HepG2 (cell line): ENCODE measurements around the gene ST7L. TPM values are rescaled to one million over a fixed set of nuclear protein-coding genes. Genes with fewer than 3 reads are reported as not detected.

Source experiments
- FOXC1 ChIP-seq: sonication (generic); formaldehyde crosslinking; IDR thresholded peaks from 2 replicates; pipeline ENCODE4 v1.8.0; 2022; ENCODE audit warnings: mild to moderate bottlenecking, missing genetic modification reagents, borderline replicate concordance
- GZF1 ChIP-seq: sonication (generic); formaldehyde crosslinking; IDR thresholded peaks from 2 replicates; pipeline ENCODE4 v1.5.1; 2020; ENCODE audit warnings: mild to moderate bottlenecking, missing genetic modification reagents
- KMT2A ChIP-seq: sonication (generic); formaldehyde crosslinking; IDR thresholded peaks from 2 replicates; pipeline ENCODE4 v1.4.0; 2020; ENCODE audit warnings: missing genetic modification reagents
- NFIB ChIP-seq: sonication (generic); formaldehyde crosslinking; IDR thresholded peaks from 2 replicates; pipeline ENCODE4 v1.9.0; 2021; ENCODE audit warnings: missing genetic modification reagents, mild to moderate bottlenecking, borderline replicate concordance
- RCOR2 ChIP-seq: IDR thresholded peaks from 2 replicates; pipeline ENCODE4 v1.6.1; 2016; ENCODE audit warnings: missing biosample characterization, missing genetic modification reagents
- TBX3 ChIP-seq: fragments of 450-650 bp; IDR thresholded peaks from 2 replicates; pipeline ENCODE4 v1.6.1; 2017; ENCODE audit warnings: antibody characterized with exemption, mild to moderate bottlenecking, inconsistent platforms, borderline replicate concordance
- TEAD2 ChIP-seq: sonication (generic); formaldehyde crosslinking; IDR thresholded peaks from 2 replicates; pipeline ENCODE4 v1.9.0; 2021; ENCODE audit warnings: missing genetic modification reagents
- TGIF2 ChIP-seq: IDR thresholded peaks from 2 replicates; pipeline ENCODE4 v1.6.1; 2016; ENCODE audit warnings: control low read depth, missing compliant biosample characterization
- YEATS2 ChIP-seq: sonication (generic); formaldehyde crosslinking; IDR thresholded peaks from 2 replicates; pipeline ENCODE4 v1.4.0; 2020; ENCODE audit warnings: missing genetic modification reagents, borderline replicate concordance
- ZNF574 ChIP-seq: sonication (generic); formaldehyde crosslinking; IDR thresholded peaks from 2 replicates; pipeline ENCODE4 v1.4.0; 2020; ENCODE audit warnings: missing genetic modification reagents
- ZNF746 ChIP-seq: sonication (generic); formaldehyde crosslinking; IDR thresholded peaks from 2 replicates; pipeline ENCODE4 v1.8.0; 2022; ENCODE audit warnings: mild to moderate bottlenecking, missing genetic modification reagents
- ZNF816 ChIP-seq: sonication (generic); formaldehyde crosslinking; IDR thresholded peaks from 2 replicates; pipeline ENCODE4 v1.8.0; 2022; ENCODE audit warnings: missing genetic modification reagents, mild to moderate bottlenecking, borderline replicate concordance
- polyA plus RNA-seq, 8 experiments: library from polyadenylated mRNA; depleted of rRNA in 3 of 8; stranded (reverse) in 7 of 8; unstranded in 1 of 8; fragments of >200 nt; fragmentation: Illumina TruSeq in 4 of 8; extraction: Trizol in 4 of 8; gene quantifications; 2 replicates each; pipeline versions ENCODE4 v1.2.1 to v1.2.3, GENCODE V29; 2011 to 2016; ENCODE audit warnings: low read depth in 4 of 8, missing spikeins in 1 of 8, mixed read lengths in 1 of 8; ENCODE audit not compliant: insufficient read depth in 1 of 8
- total RNA-seq, 5 experiments: library from RNA; depleted of rRNA; stranded (reverse); fragments of >200 nt; fragmentation: Illumina TruSeq; extraction: Trizol; gene quantifications; 2 replicates each; pipeline ENCODE4 v1.2.3, GENCODE V29; 2016; ENCODE audit warnings: low read depth in 1 of 5
- TF ChIP-seq, protein P1 (sequence below): sonication (generic); formaldehyde crosslinking; IDR thresholded peaks from 2 replicates; pipeline ENCODE4 v1.4.0; 2020; ENCODE audit warnings: missing genetic modification reagents
- TF ChIP-seq, protein P2 (sequence below): sonication (generic); formaldehyde crosslinking; conservative IDR thresholded peaks from 2 replicates; pipeline ENCODE4 v1.4.0; 2020; ENCODE audit warnings: mild to moderate bottlenecking, missing genetic modification reagents, moderate library complexity
- TF ChIP-seq, protein P3 (sequence below): IDR thresholded peaks from 2 replicates; pipeline ENCODE4 v1.6.1; 2016; ENCODE audit warnings: missing biosample characterization, missing genetic modification reagents, low read depth

Gene ST7L
- total and polyA plus RNA-seq, 2 of the 13 experiments (the other 11 are each of a cell fraction or from before 2014, with no cell fraction given), result 8.6 to 19.9 TPM

DNA sequence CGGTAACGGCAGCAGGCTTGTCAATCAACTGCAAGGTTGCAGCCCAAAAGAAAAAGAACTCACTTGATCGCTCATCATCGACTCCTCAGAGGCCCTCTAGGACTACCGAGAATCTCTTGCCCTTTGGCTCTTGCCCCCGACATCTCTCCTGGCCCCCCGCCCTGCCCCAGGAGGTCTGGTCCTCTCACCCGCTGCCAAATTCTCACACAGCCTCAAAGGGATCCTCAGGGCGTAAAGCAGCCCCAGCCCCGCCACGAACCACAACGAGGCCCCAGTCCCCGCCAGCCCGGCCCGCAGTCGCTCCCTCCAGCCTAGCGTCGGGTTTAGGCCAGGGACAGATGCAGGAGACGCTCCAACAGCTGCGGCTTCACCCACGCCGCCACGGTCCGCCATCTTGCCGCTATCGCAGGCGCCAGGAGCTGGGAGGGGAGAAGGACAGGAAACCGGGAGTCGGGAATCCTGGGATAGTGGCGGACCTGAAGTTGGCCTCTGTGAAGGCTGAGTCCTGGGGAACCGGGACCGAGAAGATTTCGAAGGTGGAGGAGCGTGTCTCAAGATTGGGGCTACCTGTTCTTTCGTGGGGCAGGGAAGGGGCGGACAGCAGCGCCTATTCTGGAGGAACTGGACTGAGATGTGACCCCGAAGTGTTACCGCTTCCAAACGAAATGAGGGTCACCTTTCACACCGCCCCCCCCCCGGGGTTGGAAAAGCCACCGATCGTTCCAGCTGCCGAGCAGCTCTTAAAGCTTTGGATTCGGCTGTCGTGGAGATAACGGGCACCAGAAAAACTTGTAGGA is at the start of gene ST7L (continued):
- TF ChIP-seq, protein P1, sequence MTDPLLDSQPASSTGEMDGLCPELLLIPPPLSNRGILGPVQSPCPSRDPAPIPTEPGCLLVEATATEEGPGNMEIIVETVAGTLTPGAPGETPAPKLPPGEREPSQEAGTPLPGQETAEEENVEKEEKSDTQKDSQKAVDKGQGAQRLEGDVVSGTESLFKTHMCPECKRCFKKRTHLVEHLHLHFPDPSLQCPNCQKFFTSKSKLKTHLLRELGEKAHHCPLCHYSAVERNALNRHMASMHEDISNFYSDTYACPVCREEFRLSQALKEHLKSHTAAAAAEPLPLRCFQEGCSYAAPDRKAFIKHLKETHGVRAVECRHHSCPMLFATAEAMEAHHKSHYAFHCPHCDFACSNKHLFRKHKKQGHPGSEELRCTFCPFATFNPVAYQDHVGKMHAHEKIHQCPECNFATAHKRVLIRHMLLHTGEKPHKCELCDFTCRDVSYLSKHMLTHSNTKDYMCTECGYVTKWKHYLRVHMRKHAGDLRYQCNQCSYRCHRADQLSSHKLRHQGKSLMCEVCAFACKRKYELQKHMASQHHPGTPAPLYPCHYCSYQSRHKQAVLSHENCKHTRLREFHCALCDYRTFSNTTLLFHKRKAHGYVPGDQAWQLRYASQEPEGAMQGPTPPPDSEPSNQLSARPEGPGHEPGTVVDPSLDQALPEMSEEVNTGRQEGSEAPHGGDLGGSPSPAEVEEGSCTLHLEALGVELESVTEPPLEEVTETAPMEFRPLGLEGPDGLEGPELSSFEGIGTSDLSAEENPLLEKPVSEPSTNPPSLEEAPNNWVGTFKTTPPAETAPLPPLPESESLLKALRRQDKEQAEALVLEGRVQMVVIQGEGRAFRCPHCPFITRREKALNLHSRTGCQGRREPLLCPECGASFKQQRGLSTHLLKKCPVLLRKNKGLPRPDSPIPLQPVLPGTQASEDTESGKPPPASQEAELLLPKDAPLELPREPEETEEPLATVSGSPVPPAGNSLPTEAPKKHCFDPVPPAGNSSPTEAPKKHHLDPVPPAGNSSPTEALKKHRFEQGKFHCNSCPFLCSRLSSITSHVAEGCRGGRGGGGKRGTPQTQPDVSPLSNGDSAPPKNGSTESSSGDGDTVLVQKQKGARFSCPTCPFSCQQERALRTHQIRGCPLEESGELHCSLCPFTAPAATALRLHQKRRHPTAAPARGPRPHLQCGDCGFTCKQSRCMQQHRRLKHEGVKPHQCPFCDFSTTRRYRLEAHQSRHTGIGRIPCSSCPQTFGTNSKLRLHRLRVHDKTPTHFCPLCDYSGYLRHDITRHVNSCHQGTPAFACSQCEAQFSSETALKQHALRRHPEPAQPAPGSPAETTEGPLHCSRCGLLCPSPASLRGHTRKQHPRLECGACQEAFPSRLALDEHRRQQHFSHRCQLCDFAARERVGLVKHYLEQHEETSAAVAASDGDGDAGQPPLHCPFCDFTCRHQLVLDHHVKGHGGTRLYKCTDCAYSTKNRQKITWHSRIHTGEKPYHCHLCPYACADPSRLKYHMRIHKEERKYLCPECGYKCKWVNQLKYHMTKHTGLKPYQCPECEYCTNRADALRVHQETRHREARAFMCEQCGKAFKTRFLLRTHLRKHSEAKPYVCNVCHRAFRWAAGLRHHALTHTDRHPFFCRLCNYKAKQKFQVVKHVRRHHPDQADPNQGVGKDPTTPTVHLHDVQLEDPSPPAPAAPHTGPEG (CRISPR knock-in tag), result no peak
- peak; percentile 98 for TF ChIP-seq ZNF574 (CRISPR knock-in tag)
- TF ChIP-seq KMT2A (CRISPR knock-in tag), result peak; percentile 89
- TF ChIP-seq ZNF816 (CRISPR knock-in tag), result no peak; the same call in 1 of the 2 replicates
- no peak for TF ChIP-seq YEATS2 (CRISPR knock-in tag)
- TF ChIP-seq RCOR2 (CRISPR knock-in tag), result no peak
- no peak for TF ChIP-seq GZF1 (CRISPR knock-in tag)
- TF ChIP-seq NFIB, result no peak
- TF ChIP-seq, protein P2, sequence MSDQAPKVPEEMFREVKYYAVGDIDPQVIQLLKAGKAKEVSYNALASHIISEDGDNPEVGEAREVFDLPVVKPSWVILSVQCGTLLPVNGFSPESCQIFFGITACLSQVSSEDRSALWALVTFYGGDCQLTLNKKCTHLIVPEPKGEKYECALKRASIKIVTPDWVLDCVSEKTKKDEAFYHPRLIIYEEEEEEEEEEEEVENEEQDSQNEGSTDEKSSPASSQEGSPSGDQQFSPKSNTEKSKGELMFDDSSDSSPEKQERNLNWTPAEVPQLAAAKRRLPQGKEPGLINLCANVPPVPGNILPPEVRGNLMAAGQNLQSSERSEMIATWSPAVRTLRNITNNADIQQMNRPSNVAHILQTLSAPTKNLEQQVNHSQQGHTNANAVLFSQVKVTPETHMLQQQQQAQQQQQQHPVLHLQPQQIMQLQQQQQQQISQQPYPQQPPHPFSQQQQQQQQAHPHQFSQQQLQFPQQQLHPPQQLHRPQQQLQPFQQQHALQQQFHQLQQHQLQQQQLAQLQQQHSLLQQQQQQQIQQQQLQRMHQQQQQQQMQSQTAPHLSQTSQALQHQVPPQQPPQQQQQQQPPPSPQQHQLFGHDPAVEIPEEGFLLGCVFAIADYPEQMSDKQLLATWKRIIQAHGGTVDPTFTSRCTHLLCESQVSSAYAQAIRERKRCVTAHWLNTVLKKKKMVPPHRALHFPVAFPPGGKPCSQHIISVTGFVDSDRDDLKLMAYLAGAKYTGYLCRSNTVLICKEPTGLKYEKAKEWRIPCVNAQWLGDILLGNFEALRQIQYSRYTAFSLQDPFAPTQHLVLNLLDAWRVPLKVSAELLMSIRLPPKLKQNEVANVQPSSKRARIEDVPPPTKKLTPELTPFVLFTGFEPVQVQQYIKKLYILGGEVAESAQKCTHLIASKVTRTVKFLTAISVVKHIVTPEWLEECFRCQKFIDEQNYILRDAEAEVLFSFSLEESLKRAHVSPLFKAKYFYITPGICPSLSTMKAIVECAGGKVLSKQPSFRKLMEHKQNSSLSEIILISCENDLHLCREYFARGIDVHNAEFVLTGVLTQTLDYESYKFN, result no peak; the same call in 1 of the 2 replicates
- TF ChIP-seq TEAD2 (CRISPR knock-in tag), result no peak
- TF ChIP-seq ZNF746 (CRISPR knock-in tag), result peak; percentile 19; the same call in 1 of the 2 replicates
- TF ChIP-seq TBX3, result no peak
- TF ChIP-seq TGIF2 (CRISPR knock-in tag), result peak; percentile 16; the same call in 1 of the 2 replicates
- no peak for TF ChIP-seq FOXC1 (CRISPR knock-in tag)
- TF ChIP-seq, protein P3, sequence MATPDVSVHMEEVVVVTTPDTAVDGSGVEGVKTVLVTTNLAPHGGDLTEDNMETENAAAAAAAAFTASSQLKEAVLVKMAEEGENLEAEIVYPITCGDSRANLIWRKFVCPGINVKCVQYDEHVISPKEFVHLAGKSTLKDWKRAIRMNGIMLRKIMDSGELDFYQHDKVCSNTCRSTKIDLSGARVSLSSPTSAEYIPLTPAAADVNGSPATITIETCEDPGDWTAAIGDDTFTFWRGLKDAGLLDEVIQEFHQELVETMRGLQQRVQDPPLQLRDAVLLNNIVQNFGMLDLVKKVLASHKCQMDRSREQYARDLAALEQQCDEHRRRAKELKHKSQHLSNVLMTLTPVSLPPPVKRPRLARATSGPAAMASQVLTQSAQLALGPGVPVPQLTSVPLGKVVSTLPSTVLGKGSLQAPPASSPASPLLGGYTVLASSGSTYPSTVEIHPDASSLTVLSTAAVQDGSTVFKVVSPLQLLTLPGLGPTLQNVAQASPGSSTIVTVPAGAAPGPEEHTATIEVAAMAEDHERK (CRISPR knock-in tag), result no peak
